Neural progenitor cell (in vitro differentiated cells): ENCODE results near the gene ATXN1. TPM values are rescaled to one million over a fixed set of nuclear protein-coding genes. Genes with fewer than 3 reads are reported as not detected.

Experiments
- DNase-seq: peaks from one replicate; pipeline ENCODE4 v3.0.0-alpha.2; 2016; ENCODE audit warnings: low spot score
- H2AFZ ChIP-seq: fragments of 200-600 bp; sonication (generic); replicated peaks from 2 replicates; pipeline ENCODE4 v1.6.1; 2016; ENCODE audit warnings: antibody characterized with exemption
- H3F3A ChIP-seq: fragments of 200-600 bp; sonication (generic); 2 replicates; pipeline ENCODE4 v1.6.1; 2016; ENCODE audit warnings: antibody characterized with exemption, low read depth
- H3K27ac ChIP-seq: fragments of 200-600 bp; sonication (generic); 2 replicates; pipeline ENCODE4 v1.5.1; 2016; ENCODE audit warnings: mild to moderate bottlenecking
- H3K27me3 ChIP-seq: fragments of 200-600 bp; sonication (generic); 2 replicates; pipeline ENCODE4 v1.6.1; 2016; ENCODE audit warnings: mild to moderate bottlenecking, moderate library complexity
- H3K36me3 ChIP-seq: fragments of 200-600 bp; sonication (generic); 2 replicates; pipeline ENCODE4 v1.5.1; 2016
- H3K4me1 ChIP-seq: fragments of 200-600 bp; sonication (generic); 2 replicates; pipeline ENCODE4 v1.6.1; 2016; ENCODE audit warnings: mixed run types
- H3K4me2 ChIP-seq: fragments of 200-600 bp; sonication (generic); 2 replicates; pipeline ENCODE4 v1.6.1; 2016
- H3K4me3 ChIP-seq: fragments of 200-600 bp; sonication (generic); 2 replicates; pipeline ENCODE4 v1.5.1; 2016
- H3K79me2 ChIP-seq: fragments of 200-600 bp; sonication (generic); 2 replicates; pipeline ENCODE4 v1.6.1; 2016; ENCODE audit warnings: low read depth
- H3K9ac ChIP-seq: fragments of 200-600 bp; sonication (generic); 2 replicates; pipeline ENCODE4 v1.6.1; 2016
- H3K9me3 ChIP-seq: fragments of 200-600 bp; sonication (generic); 2 replicates; pipeline ENCODE4 v1.5.1; 2016; ENCODE audit warnings: low read depth
- H4K20me1 ChIP-seq: fragments of 200-600 bp; sonication (generic); 2 replicates; pipeline ENCODE4 v1.6.1; 2016; ENCODE audit warnings: low read depth
- H3K27ac Mint-ChIP-seq: 3 replicates; pipeline ENCODE4 v1.8.0; 2021; ENCODE audit warnings: mixed read lengths
- H3K27me3 Mint-ChIP-seq: 2 replicates; pipeline ENCODE4 v1.8.0; 2022; ENCODE audit warnings: low read depth, mild to moderate bottlenecking, inconsistent platforms, moderate library complexity, mixed read lengths; ENCODE audit not compliant: insufficient read depth
- H3K36me3 Mint-ChIP-seq: 3 replicates; pipeline ENCODE4 v1.8.0; 2021; ENCODE audit warnings: mixed read lengths
- H3K4me1 Mint-ChIP-seq: 3 replicates; pipeline ENCODE4 v1.8.0; 2021; ENCODE audit warnings: mixed read lengths
- H3K4me3 Mint-ChIP-seq: 3 replicates; pipeline ENCODE4 v1.8.0; 2021; ENCODE audit warnings: mild to moderate bottlenecking, moderate library complexity, mixed read lengths
- H3K9me3 Mint-ChIP-seq: 3 replicates; pipeline ENCODE4 v1.8.0; 2020; ENCODE audit warnings: mixed read lengths
- CTCF ChIP-seq: fragments of 200-600 bp; sonication (generic); IDR thresholded peaks from 2 replicates; pipeline ENCODE4 v1.5.1; 2017; ENCODE audit warnings: antibody characterized with exemption, mild to moderate bottlenecking
- EZH2 ChIP-seq: fragments of 200-600 bp; sonication (generic); IDR thresholded peaks from 2 replicates; pipeline ENCODE4 v1.6.1; 2017; ENCODE audit warnings: antibody characterized with exemption, mild to moderate bottlenecking, moderate library complexity
- EZH2phosphoT487 ChIP-seq: fragments of 200-600 bp; sonication (generic); IDR thresholded peaks from 2 replicates; pipeline ENCODE4 v1.6.1; 2017; ENCODE audit warnings: antibody characterized with exemption
- total RNA-seq: library from RNA; depleted of rRNA; stranded (reverse); fragments of >200 nt; gene quantifications from 2 replicates; pipeline ENCODE4 v1.2.3, GENCODE V29; 2015; ENCODE audit warnings: low replicate concordance

The ATXN1 gene
- total RNA-seq, 1 donor from 2014 or later, result 3.6 TPM

- TF ChIP-seq CTCF (no peak), EZH2phosphoT487 (no peak), EZH2 (no peak)
- H3K9ac ChIP-seq, result no peak overlapping the region
- no peaks in the 10 kb centered on the region for H3K9me3 ChIP-seq
- H2AFZ ChIP-seq, result no peak overlapping the region
- Mint-ChIP-seq H3K36me3 (peaks cover 5% of the 10 kb centered on the region), H3K27ac (no peak overlapping the region), H3K4me1 (peaks cover 20% of the 10 kb centered on the region), H3K4me3 (no peak overlapping the region), H3K27me3 (peaks cover 14% of the 10 kb centered on the region), H3K9me3 (peaks cover 7% of the 10 kb centered on the region)
- peaks cover 23% of the 10 kb centered on the region for H3K4me1 ChIP-seq
- DNase-seq, result no peak
- H3K27ac ChIP-seq, result no peak overlapping the region
- peaks cover 12% of the 10 kb centered on the region for H4K20me1 ChIP-seq
- H3K27me3 ChIP-seq, result peaks cover 42% of the 10 kb centered on the region
- no peak overlapping the region for H3K4me2 ChIP-seq
- H3K36me3 ChIP-seq, result no peaks in the 10 kb centered on the region
- peaks cover 29% of the 10 kb centered on the region for H3F3A ChIP-seq
- H3K4me3 ChIP-seq, result no peak overlapping the region
- no peaks in the 10 kb centered on the region for H3K79me2 ChIP-seq
These were observed 508.5 kb downstream of the ATXN1 start for GRCh38 chr6:16252686-16253299.

GRCh38 chr6:16251706-16252105, 509.6 kb downstream of the ATXN1 start:
- TF ChIP-seq EZH2phosphoT487 (no peak), CTCF (no peak), EZH2 (no peak)
- H3K27ac Mint-ChIP-seq, result no peak overlapping the region

GRCh38 chr6:16249971-16250370, 511.3 kb downstream of the ATXN1 start:
- no peaks in the 10 kb centered on the region for H3K79me2 ChIP-seq
- H3K4me3 ChIP-seq, result no peak overlapping the region
- peak overlapping the region; percentile 62 for H3K4me2 ChIP-seq
- peak overlapping the region; percentile 77 for H3K27ac ChIP-seq
- H2AFZ ChIP-seq, result no peak overlapping the region
- H3K4me1 ChIP-seq, result peaks cover 25% of the 10 kb centered on the region
- H3K36me3 ChIP-seq, result no peaks in the 10 kb centered on the region
- Mint-ChIP-seq H3K4me1 (peaks cover 30% of the 10 kb centered on the region), H3K27ac (no peak overlapping the region), H3K36me3 (no peaks in the 10 kb centered on the region), H3K9me3 (peaks cover 5% of the 10 kb centered on the region), H3K27me3 (peaks cover 22% of the 10 kb centered on the region), H3K4me3 (no peak overlapping the region)
- peaks cover 12% of the 10 kb centered on the region for H4K20me1 ChIP-seq
- H3K9ac ChIP-seq, result no peak overlapping the region
- H3K9me3 ChIP-seq, result no peaks in the 10 kb centered on the region
- peak; percentile 91 for DNase-seq
- peaks cover 35% of the 10 kb centered on the region for H3F3A ChIP-seq
- peak; percentile 78 for TF ChIP-seq EZH2phosphoT487
- no peak for TF ChIP-seq CTCF
- TF ChIP-seq EZH2, result no peak
- H3K27me3 ChIP-seq, result peaks cover 62% of the 10 kb centered on the region

More at GRCh38 chr6:16251706-16252105, 509.6 kb downstream of the ATXN1 start:
- Mint-ChIP-seq H3K36me3 (peaks cover 3% of the 10 kb centered on the region), H3K4me3 (no peak overlapping the region), H3K4me1 (peaks cover 18% of the 10 kb centered on the region), H3K9me3 (peaks cover 7% of the 10 kb centered on the region), H3K27me3 (peaks cover 21% of the 10 kb centered on the region)
- Histone ChIP-seq H4K20me1 (peaks cover 12% of the 10 kb centered on the region), H3K4me1 (peaks cover 20% of the 10 kb centered on the region), H2AFZ (no peak overlapping the region), H3K4me3 (no peak overlapping the region), H3K27me3 (peaks cover 45% of the 10 kb centered on the region), H3F3A (peaks cover 29% of the 10 kb centered on the region), H3K9me3 (no peaks in the 10 kb centered on the region), H3K79me2 (no peaks in the 10 kb centered on the region), H3K27ac (no peak overlapping the region), H3K36me3 (no peaks in the 10 kb centered on the region), H3K4me2 (no peak overlapping the region), H3K9ac (no peak overlapping the region)
- no peak for DNase-seq
